K562 (cell line): Measurements from ENCODE around the gene HAND2.

ENCODE experiments used
- ATF3 ChIP-seq, 2 experiments: fragments of 450-650 bp in 1 of 2; sonication (generic) in 1 of 2; formaldehyde crosslinking in 1 of 2; IDR thresholded peaks in 1 of 2; conservative IDR thresholded peaks in 1 of 2; 2 replicates each; pipeline versions ENCODE4 v1.6.1 to v1.8.1; 2016 to 2023; ENCODE audit warnings: mild to moderate bottlenecking in 2 of 2, moderate library complexity in 2 of 2, inconsistent platforms in 1 of 2, missing genetic modification reagents in 1 of 2
- CHD1 ChIP-seq: fragments of 200-600 bp; sonication (generic); IDR thresholded peaks from one replicate; pipeline ENCODE4 v1.6.1; 2012; ENCODE audit warnings: mild to moderate bottlenecking, moderate library complexity, low read length, inconsistent platforms
- POU5F1 ChIP-seq: fragments of 150-350 bp; IDR thresholded peaks from 2 replicates; pipeline ENCODE4 v1.6.1; 2014; ENCODE audit warnings: borderline replicate concordance, low read length, low read depth, mild to moderate bottlenecking; ENCODE audit not compliant: partially characterized antibody
- RAD21 ChIP-seq, 2 experiments: fragments of 250-450 bp in 1 of 2; fragments of 450-650 bp in 1 of 2; sonication (Bioruptor Pico) in 1 of 2; formaldehyde crosslinking in 1 of 2; IDR thresholded peaks in 1 of 2; conservative IDR thresholded peaks in 1 of 2; 2 replicates each; pipeline versions ENCODE4 v1.4.0 to v1.8.0; 2020 to 2022; ENCODE audit warnings: mild to moderate bottlenecking in 2 of 2, moderate library complexity in 1 of 2
- YY1 ChIP-seq, 3 experiments: IDR thresholded peaks; 2 replicates each; pipeline ENCODE4 v1.6.1; 2011; ENCODE audit warnings: low read length in 2 of 3, mild to moderate bottlenecking in 2 of 3, moderate library complexity in 2 of 3, borderline replicate concordance in 1 of 3, control low read depth in 1 of 3, low read depth in 1 of 3; ENCODE audit not compliant: insufficient read depth in 3 of 3, insufficient replicate concordance in 2 of 3, control insufficient read depth in 1 of 3, insufficient read length in 1 of 3; ENCODE audit errors: extremely low read depth in 1 of 3
- TF ChIP-seq, protein P1 (sequence below): sonication (generic); formaldehyde crosslinking; IDR thresholded peaks from 2 replicates; pipeline ENCODE4 v1.8.0; 2022; ENCODE audit warnings: mild to moderate bottlenecking, missing genetic modification reagents
- TF ChIP-seq, protein P2 (sequence below), 2 experiments: IDR thresholded peaks; 2 replicates each; pipeline ENCODE4 v1.6.1; 2012; ENCODE audit warnings: improper control_type of control experiment in 2 of 2, low read depth in 2 of 2, low read length in 2 of 2, borderline replicate concordance in 1 of 2
- TF ChIP-seq, protein P3 (sequence below): sonication (generic); formaldehyde crosslinking; IDR thresholded peaks from 2 replicates; pipeline ENCODE4 v1.8.0; 2023; ENCODE audit warnings: mild to moderate bottlenecking, missing genetic modification reagents

GRCh38 chr4:173501592-173502150 is 28.4 kb downstream of the HAND2 start:
- TF ChIP-seq CHD1 (no peak), YY1 (IDR thresholded peaks at IDR 0.05; ENCODE audit: borderline replicate concordance in 1 of 3, control insufficient read depth in 1 of 3, extremely low read depth in 1 of 3, insufficient read depth in 3 of 3, insufficient read length in 1 of 3, insufficient replicate concordance in 2 of 3, low read depth in 1 of 3, low read length in 2 of 3) (no peak), POU5F1 (no peak), ATF3 (IDR thresholded peaks at IDR 0.05) (no peak), ATF3 (CRISPR knock-in tag; conservative IDR thresholded peaks at IDR 0.05) (no peak), RAD21 (CRISPR knock-in tag; conservative IDR thresholded peaks at IDR 0.05 in 1 of 2, IDR thresholded peaks at IDR 0.05 in 1 of 2) (no peak)
- TF ChIP-seq, protein P1, sequence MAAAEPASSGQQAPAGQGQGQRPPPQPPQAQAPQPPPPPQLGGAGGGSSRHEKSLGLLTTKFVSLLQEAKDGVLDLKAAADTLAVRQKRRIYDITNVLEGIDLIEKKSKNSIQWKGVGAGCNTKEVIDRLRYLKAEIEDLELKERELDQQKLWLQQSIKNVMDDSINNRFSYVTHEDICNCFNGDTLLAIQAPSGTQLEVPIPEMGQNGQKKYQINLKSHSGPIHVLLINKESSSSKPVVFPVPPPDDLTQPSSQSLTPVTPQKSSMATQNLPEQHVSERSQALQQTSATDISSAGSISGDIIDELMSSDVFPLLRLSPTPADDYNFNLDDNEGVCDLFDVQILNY (CRISPR knock-in tag): no peak
- TF ChIP-seq, protein P2, sequence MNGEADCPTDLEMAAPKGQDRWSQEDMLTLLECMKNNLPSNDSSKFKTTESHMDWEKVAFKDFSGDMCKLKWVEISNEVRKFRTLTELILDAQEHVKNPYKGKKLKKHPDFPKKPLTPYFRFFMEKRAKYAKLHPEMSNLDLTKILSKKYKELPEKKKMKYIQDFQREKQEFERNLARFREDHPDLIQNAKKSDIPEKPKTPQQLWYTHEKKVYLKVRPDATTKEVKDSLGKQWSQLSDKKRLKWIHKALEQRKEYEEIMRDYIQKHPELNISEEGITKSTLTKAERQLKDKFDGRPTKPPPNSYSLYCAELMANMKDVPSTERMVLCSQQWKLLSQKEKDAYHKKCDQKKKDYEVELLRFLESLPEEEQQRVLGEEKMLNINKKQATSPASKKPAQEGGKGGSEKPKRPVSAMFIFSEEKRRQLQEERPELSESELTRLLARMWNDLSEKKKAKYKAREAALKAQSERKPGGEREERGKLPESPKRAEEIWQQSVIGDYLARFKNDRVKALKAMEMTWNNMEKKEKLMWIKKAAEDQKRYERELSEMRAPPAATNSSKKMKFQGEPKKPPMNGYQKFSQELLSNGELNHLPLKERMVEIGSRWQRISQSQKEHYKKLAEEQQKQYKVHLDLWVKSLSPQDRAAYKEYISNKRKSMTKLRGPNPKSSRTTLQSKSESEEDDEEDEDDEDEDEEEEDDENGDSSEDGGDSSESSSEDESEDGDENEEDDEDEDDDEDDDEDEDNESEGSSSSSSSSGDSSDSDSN (IDR thresholded peaks at IDR 0.05; ENCODE audit: borderline replicate concordance in 1 of 2, low read depth in 2 of 2, low read length in 2 of 2): no peak
- TF ChIP-seq, protein P3, sequence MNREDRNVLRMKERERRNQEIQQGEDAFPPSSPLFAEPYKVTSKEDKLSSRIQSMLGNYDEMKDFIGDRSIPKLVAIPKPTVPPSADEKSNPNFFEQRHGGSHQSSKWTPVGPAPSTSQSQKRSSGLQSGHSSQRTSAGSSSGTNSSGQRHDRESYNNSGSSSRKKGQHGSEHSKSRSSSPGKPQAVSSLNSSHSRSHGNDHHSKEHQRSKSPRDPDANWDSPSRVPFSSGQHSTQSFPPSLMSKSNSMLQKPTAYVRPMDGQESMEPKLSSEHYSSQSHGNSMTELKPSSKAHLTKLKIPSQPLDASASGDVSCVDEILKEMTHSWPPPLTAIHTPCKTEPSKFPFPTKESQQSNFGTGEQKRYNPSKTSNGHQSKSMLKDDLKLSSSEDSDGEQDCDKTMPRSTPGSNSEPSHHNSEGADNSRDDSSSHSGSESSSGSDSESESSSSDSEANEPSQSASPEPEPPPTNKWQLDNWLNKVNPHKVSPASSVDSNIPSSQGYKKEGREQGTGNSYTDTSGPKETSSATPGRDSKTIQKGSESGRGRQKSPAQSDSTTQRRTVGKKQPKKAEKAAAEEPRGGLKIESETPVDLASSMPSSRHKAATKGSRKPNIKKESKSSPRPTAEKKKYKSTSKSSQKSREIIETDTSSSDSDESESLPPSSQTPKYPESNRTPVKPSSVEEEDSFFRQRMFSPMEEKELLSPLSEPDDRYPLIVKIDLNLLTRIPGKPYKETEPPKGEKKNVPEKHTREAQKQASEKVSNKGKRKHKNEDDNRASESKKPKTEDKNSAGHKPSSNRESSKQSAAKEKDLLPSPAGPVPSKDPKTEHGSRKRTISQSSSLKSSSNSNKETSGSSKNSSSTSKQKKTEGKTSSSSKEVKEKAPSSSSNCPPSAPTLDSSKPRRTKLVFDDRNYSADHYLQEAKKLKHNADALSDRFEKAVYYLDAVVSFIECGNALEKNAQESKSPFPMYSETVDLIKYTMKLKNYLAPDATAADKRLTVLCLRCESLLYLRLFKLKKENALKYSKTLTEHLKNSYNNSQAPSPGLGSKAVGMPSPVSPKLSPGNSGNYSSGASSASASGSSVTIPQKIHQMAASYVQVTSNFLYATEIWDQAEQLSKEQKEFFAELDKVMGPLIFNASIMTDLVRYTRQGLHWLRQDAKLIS: no peak
